GM19238 (cell line): Measurements from ENCODE around the gene DMP1.

Experiments used
- DNase-seq: peaks from one replicate; pipeline ENCODE4 v3.0.0; 2011; ENCODE audit warnings: low spot score; ENCODE audit not compliant: insufficient read length

Gene DMP1

GRCh38 chr4:87649980-87650379 lies at the start of gene DMP1:
TSS of gene DMP1 (plus strand) at chr4:87650280. CDS start at chr4:87656493, 6,213 bp downstream.
- DNase-seq, result no peak

- DNase-seq, result no peak
These were observed 48.7 kb upstream of the DMP1 start for GRCh38 chr4:87601361-87601760.

- DNase-seq, result no peak
These were observed 41.9 kb upstream of the DMP1 start, which contains the start of gene DSPP for GRCh38 chr4:87608229-87608628. TSS of gene DSPP (plus strand) at chr4:87608529. CDS start at chr4:87610909, 2,380 bp downstream.

GRCh38 chr4:87614292-87614890 lies 35.7 kb upstream of the DMP1 start:
- no peak for DNase-seq

GRCh38 chr4:87616268-87616667 lies 33.8 kb upstream of the DMP1 start:
- DNase-seq, result no peak

- DNase-seq, result no peak
These were observed 30.0 kb upstream of the DMP1 start for GRCh38 chr4:87620086-87620485.

- DNase-seq, result no peak
These were observed 29.6 kb upstream of the DMP1 start for GRCh38 chr4:87620491-87620890.

- DNase-seq, result no peak
These were observed 27.8 kb upstream of the DMP1 start for GRCh38 chr4:87622303-87622702.

- DNase-seq, result no peak
These were observed 25.4 kb upstream of the DMP1 start for GRCh38 chr4:87624698-87625097.

- DNase-seq, result no peak
These were observed 18.4 kb upstream of the DMP1 start for GRCh38 chr4:87631668-87632067.

- no peak for DNase-seq
These were observed 17.6 kb upstream of the DMP1 start for GRCh38 chr4:87632469-87632868.

GRCh38 chr4:87633243-87633642 lies 16.8 kb upstream of the DMP1 start:
- DNase-seq, result no peak

GRCh38 chr4:87644286-87644685 lies 5.8 kb upstream of the DMP1 start:
- DNase-seq, result no peak

GRCh38 chr4:87650938-87651337 lies 858 bp downstream of the DMP1 start:
- no peak for DNase-seq

- DNase-seq, result no peak
These were observed 1.9 kb downstream of the DMP1 start for GRCh38 chr4:87651941-87652340.

- DNase-seq, result no peak
These were observed 4.5 kb downstream of the DMP1 start for GRCh38 chr4:87654487-87655044.

GRCh38 chr4:87657525-87657924 lies 7.4 kb downstream of the DMP1 start:
- DNase-seq, result no peak

- no peak for DNase-seq
These were observed 9.3 kb downstream of the DMP1 start for GRCh38 chr4:87659247-87659931.

GRCh38 chr4:87662871-87663270 lies 12.8 kb downstream of the DMP1 start:
- DNase-seq, result no peak

GRCh38 chr4:87669373-87669772 lies 19.3 kb downstream of the DMP1 start:
- no peak for DNase-seq

- no peak for DNase-seq
These were observed 27.7 kb downstream of the DMP1 start for GRCh38 chr4:87677731-87678130.

- DNase-seq, result peak; percentile 15
These were observed 29.5 kb downstream of the DMP1 start for GRCh38 chr4:87679449-87680169.
